NB4 (cell line): ENCODE results near the gene LEMD1.

Experiments used
- DNase-seq: peaks from one replicate; pipeline ENCODE4 v3.0.0; 2010; ENCODE audit warnings: low read depth
- H3K4me3 ChIP-seq: one replicate; pipeline ENCODE4 v1.5.1; 2011; ENCODE audit warnings: mild to moderate bottlenecking, low read depth, low read length, moderate library complexity
- MYC ChIP-seq: IDR thresholded peaks from 2 replicates; pipeline ENCODE4 v1.6.1; 2011; ENCODE audit warnings: low read depth, low read length
- POLR2A ChIP-seq: IDR thresholded peaks from 2 replicates; pipeline ENCODE4 v1.6.1; 2011; ENCODE audit warnings: mild to moderate bottlenecking; ENCODE audit not compliant: insufficient read length; ENCODE audit errors: extremely low read depth
- TF ChIP-seq, protein P1 (sequence below): IDR thresholded peaks from 2 replicates; pipeline ENCODE4 v1.6.1; 2011; ENCODE audit warnings: low read depth, low read length
- TF ChIP-seq, protein P2 (sequence below): IDR thresholded peaks from one replicate; pipeline ENCODE4 v1.5.1; 2012; ENCODE audit warnings: low read depth, low read length

Gene LEMD1

GRCh38 chr1:205424901-205425600, 3.2 kb upstream of the LEMD1 start:
- DNase-seq, result no peak

GRCh38 chr1:205423814-205424399, 2.1 kb upstream of the LEMD1 start:
- DNase-seq, result no peak
- no peak overlapping the region for H3K4me3 ChIP-seq
- TF ChIP-seq, protein P1, sequence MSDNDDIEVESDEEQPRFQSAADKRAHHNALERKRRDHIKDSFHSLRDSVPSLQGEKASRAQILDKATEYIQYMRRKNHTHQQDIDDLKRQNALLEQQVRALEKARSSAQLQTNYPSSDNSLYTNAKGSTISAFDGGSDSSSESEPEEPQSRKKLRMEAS, result no peak
- TF ChIP-seq, protein P2, sequence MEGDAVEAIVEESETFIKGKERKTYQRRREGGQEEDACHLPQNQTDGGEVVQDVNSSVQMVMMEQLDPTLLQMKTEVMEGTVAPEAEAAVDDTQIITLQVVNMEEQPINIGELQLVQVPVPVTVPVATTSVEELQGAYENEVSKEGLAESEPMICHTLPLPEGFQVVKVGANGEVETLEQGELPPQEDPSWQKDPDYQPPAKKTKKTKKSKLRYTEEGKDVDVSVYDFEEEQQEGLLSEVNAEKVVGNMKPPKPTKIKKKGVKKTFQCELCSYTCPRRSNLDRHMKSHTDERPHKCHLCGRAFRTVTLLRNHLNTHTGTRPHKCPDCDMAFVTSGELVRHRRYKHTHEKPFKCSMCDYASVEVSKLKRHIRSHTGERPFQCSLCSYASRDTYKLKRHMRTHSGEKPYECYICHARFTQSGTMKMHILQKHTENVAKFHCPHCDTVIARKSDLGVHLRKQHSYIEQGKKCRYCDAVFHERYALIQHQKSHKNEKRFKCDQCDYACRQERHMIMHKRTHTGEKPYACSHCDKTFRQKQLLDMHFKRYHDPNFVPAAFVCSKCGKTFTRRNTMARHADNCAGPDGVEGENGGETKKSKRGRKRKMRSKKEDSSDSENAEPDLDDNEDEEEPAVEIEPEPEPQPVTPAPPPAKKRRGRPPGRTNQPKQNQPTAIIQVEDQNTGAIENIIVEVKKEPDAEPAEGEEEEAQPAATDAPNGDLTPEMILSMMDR, result no peak
- no peak for TF ChIP-seq POLR2A
- no peak for TF ChIP-seq MYC

More at GRCh38 chr1:205424901-205425600, 3.2 kb upstream of the LEMD1 start:
- no peak overlapping the region for H3K4me3 ChIP-seq
- TF ChIP-seq, protein P1, result no peak
- TF ChIP-seq POLR2A (no peak), MYC (no peak)
- TF ChIP-seq, protein P2, result no peak

GRCh38 chr1:205422993-205423642, 1.3 kb upstream of the LEMD1 start:
- TF ChIP-seq POLR2A (no peak), MYC (no peak)
- TF ChIP-seq, protein P2, result no peak
- TF ChIP-seq, protein P1, result no peak
- H3K4me3 ChIP-seq, result no peak overlapping the region
- DNase-seq, result no peak

DNA sequence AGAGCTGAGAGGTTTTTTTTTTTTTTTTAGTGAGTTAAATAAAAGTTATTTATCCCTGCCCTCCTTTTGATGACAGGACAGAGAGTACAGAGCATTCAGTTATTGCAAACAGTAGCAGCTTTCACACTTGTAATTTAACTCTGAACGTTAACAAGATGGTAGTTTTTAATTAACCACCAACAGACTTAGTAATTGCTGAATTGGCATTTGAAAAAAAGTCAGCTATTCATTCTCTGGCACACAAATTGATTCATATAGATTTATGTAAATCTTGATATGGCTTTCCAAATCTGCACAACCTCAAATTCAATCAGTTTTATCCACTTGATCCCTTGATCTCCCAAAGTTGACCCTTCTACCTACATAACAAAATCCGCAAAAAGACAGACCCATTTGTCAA, 918 bp downstream of the LEMD1 start:
- no peak for TF ChIP-seq MYC
- TF ChIP-seq, protein P1, result no peak
- TF ChIP-seq, protein P2, result no peak
- TF ChIP-seq POLR2A, result no peak
- no peak overlapping the region for H3K4me3 ChIP-seq
- DNase-seq, result no peak

GRCh38 chr1:205417870-205418635, 3.8 kb downstream of the LEMD1 start:
- DNase-seq, result no peak
- TF ChIP-seq POLR2A, result no peak
- TF ChIP-seq, protein P1, result no peak
- no peak for TF ChIP-seq MYC
- TF ChIP-seq, protein P2, result no peak
- no peak overlapping the region for H3K4me3 ChIP-seq
